Effector memory CD8-positive, alpha-beta T cell (primary cell): ENCODE measurements around the gene PLCB1.

ENCODE experiments used
- ATAC-seq: fragments of 150-1000 bp; cut with Tn5 transposase; replicated peaks from 2 replicates; pipeline ENCODE4 v1.10.0; 2021; ENCODE audit warnings: mild to moderate bottlenecking, moderate library complexity
- DNase-seq, 3 experiments: peaks; one replicate each; pipeline ENCODE4 v3.0.0; 2021
- H3K27ac Mint-ChIP-seq, 2 donors: one replicate each; pipeline ENCODE4 v1.8.0; 2022; ENCODE audit warnings: mild to moderate bottlenecking in 2 of 2, mixed read lengths in 2 of 2, moderate library complexity in 2 of 2
- H3K27me3 Mint-ChIP-seq, 2 donors: one replicate each; pipeline ENCODE4 v1.8.0; 2022; ENCODE audit warnings: mixed read lengths in 2 of 2
- H3K36me3 Mint-ChIP-seq: one replicate; pipeline ENCODE4 v1.8.0; 2022; ENCODE audit warnings: mild to moderate bottlenecking, moderate library complexity, mixed read lengths; ENCODE audit not compliant: insufficient read depth
- H3K4me1 Mint-ChIP-seq, 2 donors: one replicate each; pipeline ENCODE4 v1.8.0; 2022; ENCODE audit warnings: low read depth in 2 of 2, mixed read lengths in 2 of 2
- H3K4me3 Mint-ChIP-seq, 2 donors: one replicate each; pipeline ENCODE4 v1.8.0; 2022; ENCODE audit warnings: mild to moderate bottlenecking in 2 of 2, mixed read lengths in 2 of 2, moderate library complexity in 2 of 2
- H3K9me3 Mint-ChIP-seq, 2 donors: one replicate each; pipeline ENCODE4 v1.8.0; 2022; ENCODE audit warnings: mixed read lengths in 2 of 2

Gene PLCB1

DNA sequence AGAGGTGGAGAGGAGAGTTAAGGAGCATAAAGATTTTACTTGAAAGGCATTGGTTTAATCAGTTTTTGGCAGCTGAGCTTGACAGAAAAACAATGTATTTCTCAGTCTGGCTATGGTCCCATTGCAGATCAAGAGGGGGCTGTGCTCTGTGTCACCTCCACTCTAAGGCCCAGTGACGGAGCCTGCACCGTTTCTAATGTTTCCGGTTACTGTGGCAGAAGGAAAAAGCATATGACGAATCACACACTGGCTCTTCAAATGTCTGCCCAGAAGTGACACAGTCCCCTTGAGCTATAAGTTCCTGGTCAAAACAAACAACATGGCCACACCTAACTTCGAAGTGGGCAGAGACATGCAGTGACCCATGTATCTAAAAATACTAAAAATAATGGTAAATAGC, 372.0 kb downstream of the PLCB1 start:
- Mint-ChIP-seq H3K4me3 (no peak overlapping the region), H3K27ac (no peak overlapping the region), H3K4me1 (peaks cover 7 to 17% of the 10 kb centered on the region in 2 donors), H3K9me3 (no peaks in the 10 kb centered on the region), H3K36me3 (peaks cover 3% of the 10 kb centered on the region), H3K27me3 (no peaks in the 10 kb centered on the region)
- ATAC-seq: no peak
- no peak for DNase-seq

DNA sequence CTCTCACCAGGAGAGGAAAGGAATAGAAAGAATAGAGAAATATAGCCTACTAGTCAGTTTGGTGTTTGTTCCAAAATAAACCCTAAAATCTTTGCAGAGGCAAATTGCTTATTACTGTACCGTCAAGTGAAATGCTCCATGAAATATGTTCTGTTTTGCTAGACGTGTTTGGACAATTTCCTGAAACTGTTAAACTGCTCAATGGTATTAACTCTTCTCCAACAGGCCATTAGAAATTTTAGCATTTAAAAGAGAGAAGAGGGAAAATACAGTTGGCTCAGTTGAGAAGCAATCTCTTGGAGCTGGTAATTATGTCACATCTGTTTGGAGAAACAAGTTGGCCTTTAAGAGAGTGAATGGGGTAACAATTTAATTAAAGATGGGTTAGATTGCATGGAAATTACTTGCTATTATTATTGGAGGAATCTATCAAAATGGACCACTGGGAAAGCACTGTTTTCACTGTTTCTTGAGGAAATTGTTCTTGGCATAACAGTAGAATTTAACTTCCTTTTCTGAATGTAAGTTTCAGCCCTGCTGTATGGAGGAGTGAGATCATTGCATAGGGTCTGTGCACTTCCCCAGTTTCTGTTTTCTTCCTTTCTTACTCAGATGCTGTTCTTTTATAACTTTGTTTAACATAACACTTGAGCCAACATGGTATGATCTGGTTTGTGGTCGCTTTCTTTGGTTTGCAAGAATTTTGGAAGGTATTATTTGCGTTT, 373.6 kb downstream of the PLCB1 start:
- H3K27ac Mint-ChIP-seq: no peak overlapping the region
- ATAC-seq: no peak
- no peak overlapping the region for H3K4me3 Mint-ChIP-seq
- H3K9me3 Mint-ChIP-seq: no peaks in the 10 kb centered on the region
- no peaks in the 10 kb centered on the region for H3K27me3 Mint-ChIP-seq
- peaks cover 7 to 17% of the 10 kb centered on the region in 2 donors for H3K4me1 Mint-ChIP-seq
- no peak for DNase-seq
- H3K36me3 Mint-ChIP-seq: no peaks in the 10 kb centered on the region

DNA sequence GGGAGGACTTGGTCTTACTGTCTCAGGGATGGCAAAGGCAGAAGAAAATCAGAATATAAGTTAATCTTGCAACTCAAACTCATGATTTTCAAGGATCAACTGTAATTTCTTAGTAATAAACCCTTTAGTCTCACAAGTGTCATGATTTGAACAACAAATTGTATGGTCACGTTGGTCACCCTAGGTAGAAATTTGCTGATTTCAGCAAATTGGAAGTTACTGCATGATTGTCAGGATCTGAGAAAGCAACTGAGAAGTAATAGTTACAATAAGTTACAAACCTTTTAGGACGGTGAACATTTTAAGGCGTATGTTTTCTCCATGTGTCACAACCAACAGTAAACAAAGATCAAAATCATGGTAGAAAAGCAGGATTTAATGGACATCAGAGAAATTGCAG, 375.2 kb downstream of the PLCB1 start:
- ATAC-seq (no peak), DNase-seq (no peak)
- H3K4me3 Mint-ChIP-seq: no peak overlapping the region
- H3K9me3 Mint-ChIP-seq: no peaks in the 10 kb centered on the region
- H3K27me3 Mint-ChIP-seq: no peaks in the 10 kb centered on the region
- H3K4me1 Mint-ChIP-seq: peaks cover 3 to 17% of the 10 kb centered on the region in 2 donors
- H3K36me3 Mint-ChIP-seq: no peaks in the 10 kb centered on the region
- H3K27ac Mint-ChIP-seq: no peak overlapping the region

DNA sequence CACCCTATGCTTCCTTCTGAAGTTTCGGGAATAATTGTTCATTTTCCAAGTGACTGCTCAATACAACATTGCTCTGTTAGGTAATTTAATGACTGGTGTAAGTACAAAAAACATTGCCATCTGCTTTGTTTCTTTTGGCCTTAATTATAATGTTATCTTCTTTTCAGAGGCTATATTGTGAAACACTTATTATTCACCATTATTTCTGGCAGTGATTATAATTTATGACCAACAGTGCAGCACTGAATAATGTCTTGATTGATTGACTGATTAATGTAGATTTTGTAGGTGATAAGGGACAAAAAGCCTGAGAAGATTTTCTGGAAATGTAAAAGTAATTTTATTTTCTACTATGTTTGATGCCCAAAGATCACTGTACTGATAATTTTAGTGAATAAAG, 377.7 kb downstream of the PLCB1 start:
- Mint-ChIP-seq H3K36me3 (no peaks in the 10 kb centered on the region), H3K27ac (no peak overlapping the region), H3K9me3 (no peaks in the 10 kb centered on the region), H3K4me1 (peaks cover 3 to 13% of the 10 kb centered on the region in 2 donors), H3K4me3 (no peak overlapping the region), H3K27me3 (no peaks in the 10 kb centered on the region)
- DNase-seq (no peak), ATAC-seq (no peak)

DNA sequence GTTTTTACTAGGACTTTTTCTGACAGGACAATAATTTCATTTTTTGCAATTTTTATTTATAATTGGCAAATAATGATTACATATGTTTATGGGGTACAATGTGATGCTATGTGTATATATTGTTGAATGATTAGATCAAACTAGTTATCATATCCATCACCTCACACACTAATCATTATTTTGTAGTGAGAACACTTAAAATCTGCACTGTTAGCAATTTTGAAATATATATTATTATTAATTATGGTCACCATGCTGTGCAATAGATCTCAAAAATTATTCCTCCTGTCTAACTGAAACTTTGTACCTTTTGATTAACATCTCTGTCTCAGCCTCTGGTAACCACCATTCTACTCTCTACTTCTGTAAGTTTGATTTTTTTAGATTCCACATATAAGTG, 378.7 kb downstream of the PLCB1 start:
- Mint-ChIP-seq H3K4me1 (peaks cover 5 to 8% of the 10 kb centered on the region in 2 donors), H3K27me3 (no peaks in the 10 kb centered on the region), H3K4me3 (no peak overlapping the region), H3K9me3 (no peaks in the 10 kb centered on the region), H3K36me3 (no peaks in the 10 kb centered on the region), H3K27ac (no peak overlapping the region)
- no peak for DNase-seq
- no peak for ATAC-seq

DNA sequence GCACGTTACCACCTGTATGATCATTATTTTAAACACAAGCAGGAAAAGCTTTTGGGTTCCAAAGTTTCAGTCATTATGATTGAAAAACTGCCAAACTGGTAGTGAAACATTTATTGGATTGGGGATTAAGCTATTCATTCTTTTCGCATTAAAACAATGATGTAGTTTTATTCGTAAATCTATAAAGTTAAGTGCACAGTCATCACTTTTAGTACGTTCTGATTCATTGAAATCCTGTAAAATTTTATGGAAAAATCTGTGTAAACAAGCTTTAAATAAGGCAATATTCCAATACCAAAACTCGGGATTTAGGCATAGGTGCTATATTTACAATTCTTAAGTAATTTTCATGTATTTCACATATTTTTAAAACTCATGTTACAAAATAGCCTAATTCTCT, 379.9 kb downstream of the PLCB1 start:
- Mint-ChIP-seq H3K27ac (no peak overlapping the region), H3K27me3 (no peaks in the 10 kb centered on the region), H3K9me3 (no peaks in the 10 kb centered on the region), H3K4me3 (no peak overlapping the region), H3K36me3 (no peaks in the 10 kb centered on the region), H3K4me1 (peaks cover 0 to 8% of the 10 kb centered on the region in 2 donors)
- DNase-seq: no peak
- no peak for ATAC-seq

DNA sequence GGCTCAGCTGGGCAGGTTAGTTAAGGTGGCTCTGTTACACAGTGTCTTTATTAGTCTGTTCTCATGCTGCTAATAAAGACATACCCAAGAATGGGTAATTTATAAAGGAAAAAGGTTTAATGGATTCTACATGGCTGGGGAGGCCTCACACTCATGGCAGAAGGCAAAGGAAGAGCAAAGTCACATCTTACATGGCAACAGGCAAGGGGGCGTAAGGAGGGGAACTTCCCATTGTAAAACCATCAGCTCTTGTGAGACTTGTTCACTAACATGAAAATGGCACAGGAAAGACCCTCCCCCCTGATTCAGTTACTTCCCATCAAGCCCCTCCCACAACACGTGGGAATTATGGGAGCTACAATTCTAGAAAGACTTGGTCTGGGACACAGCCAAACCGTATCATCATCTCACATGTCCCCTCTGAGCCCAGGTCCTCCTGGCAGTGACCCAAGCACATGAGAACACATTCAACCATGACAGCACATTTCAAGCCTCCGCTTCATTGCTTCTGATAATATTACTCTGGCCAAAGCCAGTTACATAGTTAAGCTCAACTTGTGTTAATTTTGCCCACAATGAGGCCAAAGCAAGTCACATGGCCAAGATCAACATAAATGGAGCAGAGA, 383.9 kb downstream of the PLCB1 start:
- no peak for DNase-seq
- H3K4me3 Mint-ChIP-seq: no peak overlapping the region
- no peak for ATAC-seq
- H3K9me3 Mint-ChIP-seq: no peaks in the 10 kb centered on the region
- no peaks in the 10 kb centered on the region for H3K27me3 Mint-ChIP-seq
- peaks cover 2% of the 10 kb centered on the region for H3K36me3 Mint-ChIP-seq
- H3K4me1 Mint-ChIP-seq: peaks cover 8% of the 10 kb centered on the region in 2 donors
- no peak overlapping the region for H3K27ac Mint-ChIP-seq

DNA sequence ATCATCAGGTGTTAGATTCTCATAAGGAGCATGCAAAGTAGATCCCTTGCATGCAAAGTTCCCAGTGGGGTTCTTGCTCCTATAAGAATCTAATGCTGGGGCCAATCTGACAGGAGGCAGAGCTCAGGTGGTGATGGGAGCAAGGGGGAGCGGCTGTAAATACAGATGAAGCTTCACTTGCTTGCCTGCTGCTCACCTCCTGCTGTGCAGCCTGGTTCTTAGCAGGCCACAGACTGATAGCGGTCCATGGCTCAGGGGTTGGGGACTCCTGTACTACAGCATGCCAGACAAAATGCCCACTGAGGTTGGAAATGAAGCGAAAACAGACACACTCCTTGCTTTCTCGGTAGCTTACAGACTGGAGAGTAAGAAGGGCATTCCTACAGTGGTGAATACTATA, 386.8 kb downstream of the PLCB1 start:
- Mint-ChIP-seq H3K9me3 (no peaks in the 10 kb centered on the region), H3K27ac (no peak overlapping the region), H3K27me3 (no peaks in the 10 kb centered on the region), H3K4me3 (no peak overlapping the region), H3K36me3 (peaks cover 2% of the 10 kb centered on the region), H3K4me1 (peaks cover 8 to 15% of the 10 kb centered on the region in 2 donors)
- ATAC-seq: no peak
- DNase-seq: no peak

DNA sequence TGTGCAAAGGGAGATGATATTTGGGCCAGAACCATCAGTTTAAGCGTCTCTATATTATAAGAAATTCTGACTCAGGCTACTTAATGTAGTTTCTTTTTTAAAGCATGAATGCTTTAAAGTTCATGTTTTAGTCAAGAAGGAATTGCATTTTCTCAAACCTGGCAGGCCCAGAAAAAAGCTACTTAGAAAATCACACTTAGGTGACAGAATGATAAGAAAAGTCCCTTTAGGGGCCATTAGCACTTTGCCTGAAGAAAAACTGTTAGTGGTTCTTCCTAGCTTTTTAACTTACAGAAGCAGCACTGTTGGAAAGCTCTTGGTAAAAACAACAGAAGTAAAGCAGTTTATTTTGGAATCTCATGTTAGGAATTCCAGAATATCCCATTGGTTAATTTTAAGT, 387.8 kb downstream of the PLCB1 start:
- Mint-ChIP-seq H3K9me3 (no peaks in the 10 kb centered on the region), H3K36me3 (peaks cover 2% of the 10 kb centered on the region), H3K27me3 (no peaks in the 10 kb centered on the region), H3K4me1 (peaks cover 12 to 15% of the 10 kb centered on the region in 2 donors), H3K4me3 (no peak overlapping the region), H3K27ac (no peak overlapping the region)
- no peak for ATAC-seq
- DNase-seq: no peak

DNA sequence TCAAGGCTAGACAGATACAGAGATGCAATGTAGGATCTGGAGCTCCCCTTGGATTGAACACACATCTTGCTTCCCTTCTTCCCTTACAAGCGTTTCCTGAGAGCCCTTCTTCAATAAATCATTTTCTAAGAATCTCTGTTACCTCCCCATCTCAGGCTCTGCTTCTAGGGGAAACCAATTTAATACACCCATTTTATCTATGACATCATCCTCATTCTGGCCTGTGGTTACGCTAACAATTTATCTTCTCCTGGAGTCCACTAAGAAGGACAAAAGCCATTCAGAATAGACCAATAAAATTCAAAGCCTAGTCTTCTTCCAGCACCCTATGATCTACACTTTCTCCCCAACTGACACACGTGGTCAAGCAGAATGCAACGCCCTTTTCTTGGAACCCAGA, 390.1 kb downstream of the PLCB1 start:
- H3K4me1 Mint-ChIP-seq: peaks cover 10 to 16% of the 10 kb centered on the region in 2 donors

DNA sequence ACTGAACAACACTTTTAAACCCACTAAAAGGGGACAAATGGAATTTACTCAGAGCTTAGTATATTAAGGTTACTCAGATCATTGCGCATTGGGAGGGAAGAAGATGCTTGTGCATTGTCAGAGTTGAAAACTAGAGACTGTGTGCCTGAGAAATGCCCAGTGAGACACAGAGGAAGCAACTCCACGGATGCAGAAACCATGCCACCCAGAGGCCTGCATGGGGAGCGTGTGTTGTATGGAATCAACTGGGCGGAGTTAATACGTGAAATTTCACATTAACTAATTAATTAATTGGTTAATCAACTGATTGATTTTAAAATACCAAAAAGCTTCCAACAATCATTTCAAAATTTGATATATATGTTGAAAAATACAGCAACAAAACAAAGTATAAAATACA, 391.6 kb downstream of the PLCB1 start:
- Mint-ChIP-seq H3K27ac (no peak overlapping the region), H3K36me3 (no peaks in the 10 kb centered on the region), H3K4me3 (no peak overlapping the region), H3K9me3 (no peaks in the 10 kb centered on the region), H3K27me3 (no peaks in the 10 kb centered on the region), H3K4me1 (peaks cover 10 to 24% of the 10 kb centered on the region in 2 donors)
- no peak for ATAC-seq
- no peak for DNase-seq

More for the DNA sequence above, 390.1 kb downstream of the PLCB1 start:
- peaks cover 2% of the 10 kb centered on the region for H3K36me3 Mint-ChIP-seq
- ATAC-seq (no peak), DNase-seq (no peak)
- H3K27me3 Mint-ChIP-seq: no peaks in the 10 kb centered on the region
- H3K27ac Mint-ChIP-seq: no peak overlapping the region
- H3K9me3 Mint-ChIP-seq: no peaks in the 10 kb centered on the region
- H3K4me3 Mint-ChIP-seq: no peak overlapping the region

DNA sequence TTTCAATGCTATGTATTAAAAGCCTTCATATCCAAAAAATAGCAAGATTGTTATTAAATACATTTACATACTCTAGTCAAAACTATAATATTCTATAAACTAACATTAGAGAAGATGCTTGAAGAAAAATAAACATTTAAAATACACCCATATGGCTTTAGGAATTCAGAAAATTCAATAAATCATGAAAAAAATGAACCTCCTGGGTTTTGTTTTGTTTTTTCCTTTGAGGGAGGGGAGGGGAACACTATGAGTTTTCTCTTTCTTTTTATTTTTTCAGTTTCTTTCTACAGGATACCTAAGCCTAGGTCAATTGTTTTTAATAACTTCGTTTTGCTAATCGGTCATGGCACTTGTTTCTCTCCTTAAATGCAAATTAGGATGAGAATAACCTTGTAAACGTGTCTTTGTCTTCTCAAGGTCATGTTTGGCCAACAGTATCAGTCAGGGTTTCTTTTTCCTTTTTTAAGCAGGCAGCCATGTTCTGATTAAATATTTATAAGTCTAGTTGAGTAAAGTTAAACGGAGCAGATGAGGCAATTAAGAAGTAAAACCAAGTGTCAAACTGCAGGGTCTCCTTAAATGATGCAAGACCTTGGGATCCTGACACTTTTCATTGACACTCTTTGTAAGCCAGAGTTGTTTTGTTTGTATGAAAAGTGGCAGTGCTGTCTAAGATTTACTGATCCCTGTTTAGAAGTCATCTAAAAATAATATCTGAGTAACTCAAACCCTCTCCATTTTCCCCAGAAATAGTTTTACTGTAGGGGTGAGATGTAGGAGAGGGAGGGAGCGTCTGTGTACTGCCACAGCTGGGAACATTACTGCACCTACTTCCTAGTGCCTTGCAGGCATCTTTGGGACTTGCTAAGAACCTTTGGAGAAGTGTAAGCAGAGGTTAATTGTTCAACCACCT, 392.3 kb downstream of the PLCB1 start:
- Mint-ChIP-seq H3K27ac (no peak overlapping the region), H3K4me3 (no peak overlapping the region), H3K27me3 (no peaks in the 10 kb centered on the region), H3K9me3 (no peaks in the 10 kb centered on the region), H3K36me3 (no peaks in the 10 kb centered on the region), H3K4me1 (peaks cover 6 to 18% of the 10 kb centered on the region in 2 donors)
- DNase-seq (no peak), ATAC-seq (no peak)

DNA sequence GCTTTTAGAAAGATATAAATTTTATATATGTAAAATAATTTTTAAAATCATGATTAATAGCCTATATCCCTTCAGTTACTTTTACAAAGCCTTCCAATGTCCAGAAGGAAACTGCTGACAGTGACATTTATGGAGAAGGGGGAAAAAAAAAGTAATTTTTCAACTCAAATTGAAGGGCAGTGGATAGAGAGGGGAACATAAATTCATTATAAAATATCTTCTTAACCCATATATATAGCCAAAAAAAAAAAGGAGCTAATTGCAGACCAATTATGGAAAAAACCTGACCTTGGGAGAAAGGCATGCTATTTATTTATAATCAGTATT, 392.9 kb downstream of the PLCB1 start:
- no peak overlapping the region for H3K27ac Mint-ChIP-seq
- ATAC-seq (no peak), DNase-seq (no peak)
- H3K9me3 Mint-ChIP-seq: no peaks in the 10 kb centered on the region
- H3K36me3 Mint-ChIP-seq: no peaks in the 10 kb centered on the region
- peaks cover 6 to 16% of the 10 kb centered on the region in 2 donors for H3K4me1 Mint-ChIP-seq
- H3K27me3 Mint-ChIP-seq: no peaks in the 10 kb centered on the region
- no peak overlapping the region for H3K4me3 Mint-ChIP-seq

DNA sequence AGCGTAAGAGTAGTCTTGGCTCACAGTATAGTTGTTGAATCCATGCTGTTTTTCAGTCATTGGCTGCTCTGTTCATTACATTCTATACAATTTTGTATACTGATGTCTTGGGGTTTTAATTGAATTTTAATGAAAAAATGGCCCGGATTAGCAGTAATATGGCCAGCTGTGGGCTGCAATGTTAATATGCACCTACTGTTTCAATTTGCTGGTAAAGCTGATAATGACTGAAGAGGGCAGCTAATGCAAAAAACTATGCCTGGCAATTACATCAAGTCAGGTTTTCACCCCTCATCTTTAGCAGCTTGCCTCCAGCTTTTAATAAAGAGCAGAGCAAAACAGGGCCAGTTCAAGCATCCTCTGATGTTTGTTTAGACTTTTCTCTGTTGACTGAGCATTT, 394.5 kb downstream of the PLCB1 start:
- no peak for ATAC-seq
- peaks cover 6 to 16% of the 10 kb centered on the region in 2 donors for H3K4me1 Mint-ChIP-seq
- H3K9me3 Mint-ChIP-seq: no peaks in the 10 kb centered on the region

More for the DNA sequence above, 394.5 kb downstream of the PLCB1 start:
- no peak for DNase-seq
- Mint-ChIP-seq H3K27me3 (no peaks in the 10 kb centered on the region), H3K4me3 (no peak overlapping the region), H3K36me3 (no peaks in the 10 kb centered on the region), H3K27ac (no peak overlapping the region)
